GM13976 (cell line): Measurements from ENCODE around the gene HNF1A.

Experiments used
- DNase-seq: peaks from one replicate; pipeline ENCODE4 v3.0.0; 2012; ENCODE audit warnings: low spot score
- in situ Hi-C: fragments of 300-500 bp; cut with MboI; formaldehyde crosslinking; loops from one replicate; pipeline ENCODE4 v1.12.0; 2022; ENCODE audit warnings: low sequenced_read_pairs, mixed read lengths, inconsistent platforms; ENCODE audit not compliant: unreplicated experiment
- TF ChIP-seq, protein P1 (sequence below): IDR thresholded peaks from 2 replicates; pipeline ENCODE4 v1.5.1; 2012; ENCODE audit warnings: borderline replicate concordance, mild to moderate bottlenecking; ENCODE audit not compliant: insufficient read depth; ENCODE audit errors: extremely low read depth, missing control alignments, control extremely low read depth

The HNF1A gene

DNA sequence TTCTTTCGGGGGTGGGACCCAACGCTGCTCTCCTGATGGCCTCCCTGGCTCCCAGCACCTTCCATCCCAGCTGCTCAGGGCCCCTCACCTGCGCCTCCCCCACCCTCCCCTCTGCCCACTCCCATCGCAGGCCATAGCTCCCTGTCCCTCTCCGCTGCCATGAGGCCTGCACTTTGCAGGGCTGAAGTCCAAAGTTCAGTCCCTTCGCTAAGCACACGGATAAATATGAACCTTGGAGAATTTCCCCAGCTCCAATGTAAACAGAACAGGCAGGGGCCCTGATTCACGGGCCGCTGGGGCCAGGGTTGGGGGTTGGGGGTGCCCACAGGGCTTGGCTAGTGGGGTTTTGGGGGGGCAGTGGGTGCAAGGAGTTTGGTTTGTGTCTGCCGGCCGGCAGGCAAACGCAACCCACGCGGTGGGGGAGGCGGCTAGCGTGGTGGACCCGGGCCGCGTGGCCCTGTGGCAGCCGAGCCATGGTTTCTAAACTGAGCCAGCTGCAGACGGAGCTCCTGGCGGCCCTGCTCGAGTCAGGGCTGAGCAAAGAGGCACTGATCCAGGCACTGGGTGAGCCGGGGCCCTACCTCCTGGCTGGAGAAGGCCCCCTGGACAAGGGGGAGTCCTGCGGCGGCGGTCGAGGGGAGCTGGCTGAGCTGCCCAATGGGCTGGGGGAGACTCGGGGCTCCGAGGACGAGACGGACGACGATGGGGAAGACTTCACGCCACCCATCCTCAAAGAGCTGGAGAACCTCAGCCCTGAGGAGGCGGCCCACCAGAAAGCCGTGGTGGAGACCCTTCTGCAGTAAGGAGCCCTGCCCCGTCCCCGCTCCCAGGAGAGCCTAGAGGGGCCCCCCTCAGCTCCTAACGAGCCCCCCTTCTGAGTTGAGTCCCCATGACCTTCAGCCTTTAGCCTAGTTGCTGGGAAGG, at the start of gene HNF1A:
Gene HNF1A (plus strand): TSS at position 248 of the 924 bp plus-strand sequence. CDS start 226 bp downstream, at position 474.
- TF ChIP-seq, protein P1, sequence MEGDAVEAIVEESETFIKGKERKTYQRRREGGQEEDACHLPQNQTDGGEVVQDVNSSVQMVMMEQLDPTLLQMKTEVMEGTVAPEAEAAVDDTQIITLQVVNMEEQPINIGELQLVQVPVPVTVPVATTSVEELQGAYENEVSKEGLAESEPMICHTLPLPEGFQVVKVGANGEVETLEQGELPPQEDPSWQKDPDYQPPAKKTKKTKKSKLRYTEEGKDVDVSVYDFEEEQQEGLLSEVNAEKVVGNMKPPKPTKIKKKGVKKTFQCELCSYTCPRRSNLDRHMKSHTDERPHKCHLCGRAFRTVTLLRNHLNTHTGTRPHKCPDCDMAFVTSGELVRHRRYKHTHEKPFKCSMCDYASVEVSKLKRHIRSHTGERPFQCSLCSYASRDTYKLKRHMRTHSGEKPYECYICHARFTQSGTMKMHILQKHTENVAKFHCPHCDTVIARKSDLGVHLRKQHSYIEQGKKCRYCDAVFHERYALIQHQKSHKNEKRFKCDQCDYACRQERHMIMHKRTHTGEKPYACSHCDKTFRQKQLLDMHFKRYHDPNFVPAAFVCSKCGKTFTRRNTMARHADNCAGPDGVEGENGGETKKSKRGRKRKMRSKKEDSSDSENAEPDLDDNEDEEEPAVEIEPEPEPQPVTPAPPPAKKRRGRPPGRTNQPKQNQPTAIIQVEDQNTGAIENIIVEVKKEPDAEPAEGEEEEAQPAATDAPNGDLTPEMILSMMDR = no peak
- in situ Hi-C loops = no loop called here
- no peak for DNase-seq

- in situ Hi-C loops = no loop called here
- TF ChIP-seq, protein P1 = no peak
- no peak for DNase-seq
These were observed 49.3 kb upstream of the HNF1A start for GRCh38 chr12:120928864-120929652.

GRCh38 chr12:120930032-120930431, 48.3 kb upstream of the HNF1A start:
- in situ Hi-C loops = no loop called here
- DNase-seq = no peak
- TF ChIP-seq, protein P1 = no peak

- DNase-seq = no peak
- TF ChIP-seq, protein P1 = no peak
- in situ Hi-C loops = no loop called here
These were observed 46.3 kb upstream of the HNF1A start for GRCh38 chr12:120932058-120932457.

- TF ChIP-seq, protein P1 = no peak
- no peak for DNase-seq
- in situ Hi-C loops = no loop called here
These were observed 45.3 kb upstream of the HNF1A start for GRCh38 chr12:120932956-120933526.

- DNase-seq = no peak
- in situ Hi-C loops = no loop called here
- TF ChIP-seq, protein P1 = no peak
These were observed 44.6 kb upstream of the HNF1A start for GRCh38 chr12:120933786-120934185.
